GM19372 (cell line): ENCODE results near the gene DCST1.

Experiments used
- ATAC-seq: cut with Tn5 transposase; IDR thresholded peaks from one replicate; pipeline ENCODE4 v1.9.1; 2021; ENCODE audit warnings: mild to moderate bottlenecking, low read depth, moderate library complexity; ENCODE audit not compliant: unreplicated experiment

The DCST1 gene

GRCh38 chr1:155030243-155030795, 3.3 kb upstream of the DCST1 start:
- no peak for ATAC-seq

DNA sequence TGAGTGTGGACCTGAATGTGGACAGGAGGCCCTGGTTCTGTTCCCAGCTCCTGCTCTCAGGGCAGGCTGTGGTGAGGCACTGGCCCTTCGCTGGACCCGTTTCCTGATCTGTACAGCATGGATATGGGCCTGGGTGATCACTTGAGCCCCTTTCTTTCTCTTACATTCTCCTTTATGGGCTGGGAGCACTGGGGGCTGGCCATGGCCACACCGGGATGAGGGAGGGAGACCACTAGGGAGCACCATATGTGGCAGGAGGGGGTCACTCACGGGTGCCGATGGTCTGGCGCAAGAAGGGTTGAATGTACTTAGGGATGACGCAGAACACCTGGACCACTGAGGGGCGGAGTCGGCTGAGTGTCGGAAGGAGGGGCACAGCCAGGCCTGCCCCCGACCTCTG, 2.7 kb upstream of the DCST1 start:
- no peak for ATAC-seq

DNA sequence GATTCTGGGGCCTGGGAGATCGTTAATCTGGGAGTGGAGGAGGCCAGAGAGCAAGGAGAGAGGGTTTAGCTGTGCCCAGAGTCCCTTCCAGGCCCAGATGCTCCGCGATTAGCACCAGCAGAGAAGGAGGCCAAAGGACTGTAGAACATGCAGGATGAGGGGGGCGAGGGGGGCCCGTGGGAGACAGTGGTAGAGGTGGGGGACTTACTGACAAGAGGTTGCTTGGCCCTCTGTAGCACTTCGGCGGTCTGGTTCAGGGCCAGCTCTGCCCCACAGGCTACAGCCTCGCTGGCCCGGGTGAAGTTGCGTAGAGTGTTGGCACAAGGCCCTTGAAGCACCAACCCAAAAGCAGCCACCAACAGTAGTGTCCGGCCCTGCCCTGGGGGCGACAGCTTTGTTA, 738 bp upstream of the DCST1 start:
- ATAC-seq: no peak

DNA sequence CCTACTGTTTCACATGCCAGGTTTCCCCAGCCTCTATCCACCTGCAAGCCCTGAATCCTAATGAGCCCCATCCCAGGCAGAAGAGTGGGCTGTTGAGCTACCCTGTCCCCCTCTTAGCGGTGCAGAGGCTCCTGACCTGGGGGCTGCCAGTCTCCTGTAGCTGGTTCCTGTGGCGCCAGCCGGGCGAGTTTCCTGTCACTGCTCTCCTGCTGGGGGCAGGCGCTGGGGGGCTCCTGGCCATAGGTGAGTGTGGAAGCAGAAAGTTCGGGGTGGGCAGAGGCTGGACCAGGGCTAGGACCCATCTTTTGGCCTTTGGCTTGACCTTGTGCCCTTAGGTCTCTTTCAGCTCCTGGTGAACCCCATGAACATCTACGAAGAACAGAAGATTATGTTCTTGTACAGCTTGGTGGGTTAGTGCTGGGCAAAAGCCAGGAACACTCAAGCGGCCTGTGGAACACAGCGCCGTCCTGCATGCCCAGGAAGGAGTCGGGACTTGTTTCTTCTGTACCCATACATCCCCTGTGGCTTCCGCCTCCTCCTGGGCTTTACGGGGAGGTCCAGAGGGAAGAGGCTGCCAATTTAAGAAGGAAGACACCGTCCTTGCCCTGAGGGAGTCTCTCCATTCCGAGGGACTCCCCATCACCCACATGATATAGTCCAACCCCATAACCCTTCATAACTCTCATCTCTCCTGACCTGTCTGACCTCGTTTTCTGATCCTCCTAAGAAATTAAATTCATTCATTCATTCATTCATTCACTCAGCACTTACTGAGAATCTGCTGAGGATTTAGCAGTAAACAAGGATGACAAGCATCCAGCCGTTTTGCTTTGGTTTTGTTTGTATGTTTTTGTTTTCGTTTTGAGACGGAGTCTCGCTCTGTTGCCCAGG, 939 bp downstream of the DCST1 start:
- no peak for ATAC-seq

DNA sequence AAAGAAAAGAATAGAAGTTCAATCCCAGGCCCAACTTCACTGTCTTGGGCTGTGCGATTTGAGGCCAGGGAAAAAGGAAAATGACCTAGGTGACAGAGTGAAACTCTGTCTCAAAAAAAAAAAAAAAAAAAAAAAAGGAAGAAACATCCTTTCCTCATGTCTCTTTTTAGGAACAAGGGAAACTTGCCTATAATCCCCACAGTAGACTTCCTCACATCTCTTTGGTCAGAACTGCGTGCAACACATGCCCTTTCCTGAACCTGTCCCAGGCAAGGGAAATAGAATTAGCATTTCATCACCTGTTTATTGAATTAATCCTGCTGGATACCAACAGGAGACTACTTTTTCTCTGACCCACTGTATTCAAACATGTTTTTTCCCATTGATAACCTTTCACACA, 2.3 kb downstream of the DCST1 start:
- ATAC-seq: no peak

GRCh38 chr1:155037043-155037442, 3.4 kb downstream of the DCST1 start:
- no peak for ATAC-seq

DNA sequence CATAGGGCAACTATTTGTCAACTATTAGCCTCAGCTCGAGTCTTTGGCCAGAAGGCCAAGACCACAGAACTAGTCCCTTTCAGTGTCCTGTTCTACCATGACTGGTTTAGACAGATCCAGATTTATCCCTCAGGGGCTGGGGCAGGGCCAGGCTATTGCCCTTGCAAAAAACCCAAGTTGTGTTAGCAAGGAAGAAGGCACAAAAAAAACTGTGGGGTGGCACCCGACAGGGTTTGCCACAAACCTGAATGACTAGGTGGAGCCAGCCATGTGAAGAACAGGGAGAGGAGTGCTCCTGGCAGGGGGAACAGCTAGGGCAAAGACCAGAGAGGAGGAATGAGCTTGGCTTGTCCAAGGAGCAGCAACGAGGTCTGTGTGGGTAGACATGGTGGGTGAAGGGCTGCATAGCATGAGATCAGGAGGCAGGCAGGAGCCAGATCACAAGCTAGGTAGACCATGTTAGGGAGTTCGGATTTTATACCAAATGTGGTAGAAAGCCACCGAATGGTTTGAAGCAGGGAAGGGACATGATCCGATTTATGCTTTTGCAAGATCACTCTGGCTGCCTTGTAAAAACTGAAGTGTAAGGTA, 4.3 kb downstream of the DCST1 start:
- no peak for ATAC-seq

DNA sequence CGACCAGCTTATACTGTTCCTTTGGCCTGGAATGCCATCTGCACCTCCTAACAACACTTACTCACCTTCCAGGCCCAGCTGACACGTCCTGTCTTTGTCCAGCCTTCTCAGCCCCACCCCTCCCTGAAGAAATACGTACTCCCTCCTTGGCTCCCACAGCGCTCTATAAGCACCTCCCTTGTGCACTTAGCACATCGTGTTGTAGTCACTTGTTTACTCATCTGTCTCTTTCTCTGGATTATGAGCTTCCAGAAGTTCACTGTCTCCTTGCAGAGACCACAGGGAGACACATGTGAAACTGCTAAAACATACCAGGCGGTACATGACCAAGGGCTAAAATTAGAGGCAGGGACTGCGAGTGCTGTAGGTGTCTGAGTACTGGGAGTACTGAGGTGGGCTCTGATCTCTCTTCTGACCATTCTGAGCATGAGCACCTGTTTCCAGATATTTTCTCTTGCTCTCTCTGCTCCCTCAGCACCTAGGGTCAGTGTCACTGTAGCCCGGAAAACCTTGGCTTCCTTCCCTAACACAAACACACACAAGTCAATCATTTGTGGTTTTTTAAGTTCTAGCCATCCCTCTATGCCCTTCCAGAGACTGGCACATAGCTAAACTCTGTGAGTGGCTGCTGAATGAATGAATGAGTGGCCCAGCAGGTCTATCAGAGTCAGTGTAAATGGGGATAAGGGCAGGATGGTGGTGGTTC, 5.1 kb downstream of the DCST1 start:
- ATAC-seq: no peak

- ATAC-seq: no peak
Measured at GRCh38 chr1:155039308-155039669, 5.7 kb downstream of the DCST1 start.

GRCh38 chr1:155040358-155041093, 6.9 kb downstream of the DCST1 start:
- no peak for ATAC-seq

- ATAC-seq: no peak
Measured at GRCh38 chr1:155042789-155043188, 9.2 kb downstream of the DCST1 start.

DNA sequence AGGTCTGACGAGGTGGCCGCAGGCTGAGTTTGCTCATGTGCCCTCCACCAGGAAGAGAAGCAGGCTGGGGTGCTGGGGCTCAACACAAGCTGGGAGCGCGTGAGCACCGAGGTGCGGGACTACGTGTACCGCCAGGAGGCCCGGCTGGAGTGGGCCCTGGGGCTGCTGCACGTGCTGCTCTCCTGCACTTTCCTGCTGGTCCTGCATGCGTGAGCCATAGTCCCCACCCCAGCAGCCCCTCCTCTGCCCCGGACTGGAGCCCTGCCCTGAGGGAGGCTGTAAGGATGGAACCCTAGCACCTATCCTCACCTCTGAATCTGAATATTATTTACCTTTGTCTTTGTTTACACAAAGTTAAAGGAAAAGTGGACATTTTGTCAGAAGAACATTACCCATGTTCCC, 9.7 kb downstream of the DCST1 start:
- no peak for ATAC-seq

GRCh38 chr1:155043793-155044192, 10.2 kb downstream of the DCST1 start:
- ATAC-seq: no peak

DNA sequence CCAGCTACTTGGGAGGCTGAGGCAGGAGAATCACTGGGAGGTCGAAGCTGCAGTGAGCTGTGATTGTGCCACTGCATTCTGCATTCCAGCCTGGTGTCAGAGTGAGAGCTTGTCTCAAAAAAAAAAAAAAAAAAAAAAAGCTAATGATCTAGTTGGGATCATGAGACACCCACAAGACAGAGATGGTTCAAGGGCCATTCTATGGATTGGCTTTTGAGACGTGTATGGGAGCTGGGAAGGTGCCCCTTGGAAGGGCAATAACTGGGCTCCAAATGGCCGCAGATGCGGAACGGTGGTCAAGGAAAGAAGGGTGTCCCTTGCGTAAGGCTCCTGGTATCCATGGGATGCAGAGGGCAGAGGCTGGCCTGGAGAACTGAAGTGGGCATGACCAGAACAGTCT, 10.7 kb downstream of the DCST1 start:
- ATAC-seq: no peak

GRCh38 chr1:155044812-155045657, 11.4 kb downstream of the DCST1 start:
- no peak for ATAC-seq

GRCh38 chr1:155048449-155049334, 15.1 kb downstream of the DCST1 start:
- ATAC-seq: no peak

DNA sequence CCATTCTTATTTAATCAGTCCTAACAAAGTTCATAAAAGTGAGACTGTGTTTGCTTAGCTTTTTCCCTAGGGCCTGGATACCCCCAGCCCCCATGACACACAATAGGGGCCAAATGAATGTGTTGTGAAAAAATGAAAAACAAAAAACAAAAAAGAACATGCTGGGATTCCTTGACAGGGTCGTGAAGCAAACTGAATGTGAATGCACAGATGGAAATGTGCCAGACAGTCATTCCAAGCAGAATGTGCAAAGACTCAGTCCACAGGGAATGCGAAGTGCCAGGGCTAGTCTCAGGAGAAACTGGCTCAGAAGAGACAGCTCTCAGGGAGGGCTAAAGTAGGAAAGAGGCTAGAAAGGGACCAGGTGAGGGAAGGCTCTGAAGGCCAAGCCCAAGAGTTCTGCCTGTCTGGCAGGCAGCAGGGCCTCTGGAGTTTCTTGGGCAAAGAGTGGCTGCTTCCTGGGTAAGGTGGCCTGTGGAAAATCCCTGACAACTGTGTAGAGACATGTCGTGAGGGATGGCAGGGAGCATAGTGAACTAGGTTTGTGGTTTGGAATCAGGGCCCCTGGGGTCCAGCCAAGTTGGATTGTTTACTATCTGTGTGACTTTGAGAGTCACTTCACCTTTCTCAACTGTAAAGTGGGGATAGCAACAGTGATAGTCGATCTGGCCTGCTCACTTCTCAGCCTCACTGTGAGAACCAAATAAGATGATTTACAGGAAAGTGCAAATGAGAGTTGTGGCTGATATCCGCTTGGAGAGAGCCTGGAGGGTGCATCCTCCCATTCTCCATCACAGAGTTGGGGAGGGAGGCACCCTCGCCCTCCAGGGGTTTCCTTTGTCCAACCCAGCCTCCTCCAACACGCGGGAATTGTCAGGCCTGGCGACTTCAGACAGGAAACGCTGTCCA, 16.3 kb downstream of the DCST1 start:
- no peak for ATAC-seq
